ENCODE results near the gene QRICH1. TPM values are rescaled to one million over a fixed set of nuclear protein-coding genes. Genes with fewer than 3 reads are reported as not detected.

QRICH1 gene
- total and polyA plus RNA-seq, 10 of the 15 experiments (the other 5 are each of a cell fraction or from before 2014, with no cell fraction given): 22.2 to 116 (median 81.4) TPM

GRCh38 chr3:49009396-49009795 is 84.5 kb downstream of the QRICH1 start:
- Histone ChIP-seq H3K36me3 (ENCODE audit: control insufficient read depth in 2 of 2, insufficient read depth in 2 of 2, low read length in 1 of 2) (peaks cover 14% of the 10 kb centered on the region in 2 experiments), H3K4me3 (no peak overlapping the region), H4K20me1 (ENCODE audit: control insufficient read depth, insufficient read depth) (peaks cover 8% of the 10 kb centered on the region; the same call in 1 of the 2 replicates), H3K27ac (ENCODE audit: control insufficient read depth, insufficient read depth) (no peak overlapping the region), H3K79me2 (ENCODE audit: control insufficient read depth, insufficient read depth, low read length) (peaks cover 31% of the 10 kb centered on the region), H2AFZ (ENCODE audit: control insufficient read depth, low read depth, low read length) (no peak overlapping the region), H3K27me3 (replicated peaks in 1 of 2; ENCODE audit: control insufficient read depth in 2 of 2, insufficient read depth in 2 of 2, low read length in 1 of 2) (no peaks in the 10 kb centered on the region), H3K4me2 (ENCODE audit: control insufficient read depth, insufficient read depth) (no peak overlapping the region), H3K4me1 (ENCODE audit: control insufficient read depth, insufficient read depth, low read length) (peaks cover 16% of the 10 kb centered on the region), H3K9ac (ENCODE audit: control insufficient read depth, insufficient read depth, low read length) (no peak overlapping the region), H3K9me3 (replicated peaks; ENCODE audit: control insufficient read depth, insufficient read depth, low read length) (no peaks in the 10 kb centered on the region)
- no TSS peak for BruUV-seq (replicated peaks)
- no peak for ATAC-seq
- TF ChIP-seq PRDM15 (CRISPR knock-in tag; IDR thresholded peaks at IDR 0.05): no peak
- no peak for TF ChIP-seq ZNF274 (IDR thresholded peaks at IDR 0.05; ENCODE audit: insufficient read depth, insufficient read length)
- TF ChIP-seq HDAC6 (IDR thresholded peaks at IDR 0.05; ENCODE audit: unreplicated experiment): no peak
- no peak for TF ChIP-seq PAX8 (IDR thresholded peaks at IDR 0.05)
- TF ChIP-seq TAF1 (IDR thresholded peaks at IDR 0.05; ENCODE audit: borderline replicate concordance, low read depth, low read length): no peak
- no peak for TF ChIP-seq ETV6 (conservative IDR thresholded peaks at IDR 0.05 in 1 of 2, IDR thresholded peaks at IDR 0.05 in 1 of 2; ENCODE audit: borderline replicate concordance in 1 of 2, low read depth in 1 of 2)
- TF ChIP-seq KLF5 (IDR thresholded peaks at IDR 0.05; ENCODE audit: partially characterized antibody): no peak
- TF ChIP-seq, protein P1, sequence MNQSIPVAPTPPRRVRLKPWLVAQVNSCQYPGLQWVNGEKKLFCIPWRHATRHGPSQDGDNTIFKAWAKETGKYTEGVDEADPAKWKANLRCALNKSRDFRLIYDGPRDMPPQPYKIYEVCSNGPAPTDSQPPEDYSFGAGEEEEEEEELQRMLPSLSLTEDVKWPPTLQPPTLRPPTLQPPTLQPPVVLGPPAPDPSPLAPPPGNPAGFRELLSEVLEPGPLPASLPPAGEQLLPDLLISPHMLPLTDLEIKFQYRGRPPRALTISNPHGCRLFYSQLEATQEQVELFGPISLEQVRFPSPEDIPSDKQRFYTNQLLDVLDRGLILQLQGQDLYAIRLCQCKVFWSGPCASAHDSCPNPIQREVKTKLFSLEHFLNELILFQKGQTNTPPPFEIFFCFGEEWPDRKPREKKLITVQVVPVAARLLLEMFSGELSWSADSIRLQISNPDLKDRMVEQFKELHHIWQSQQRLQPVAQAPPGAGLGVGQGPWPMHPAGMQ (IDR thresholded peaks at IDR 0.05; ENCODE audit: borderline replicate concordance): no peak
- TF ChIP-seq HDAC2 (IDR thresholded peaks at IDR 0.05): no peak
- TF ChIP-seq TCF3 (IDR thresholded peaks at IDR 0.05; ENCODE audit: borderline replicate concordance, insufficient read depth, low read depth, low read length): no peak
- no peak for TF ChIP-seq NBN (IDR thresholded peaks at IDR 0.05)
- no peak for TF ChIP-seq SMAD5 (IDR thresholded peaks at IDR 0.05; ENCODE audit: low read depth)
- TF ChIP-seq MXI1 (IDR thresholded peaks at IDR 0.05; ENCODE audit: low read depth, low read length): no peak
- TF ChIP-seq, protein P2, sequence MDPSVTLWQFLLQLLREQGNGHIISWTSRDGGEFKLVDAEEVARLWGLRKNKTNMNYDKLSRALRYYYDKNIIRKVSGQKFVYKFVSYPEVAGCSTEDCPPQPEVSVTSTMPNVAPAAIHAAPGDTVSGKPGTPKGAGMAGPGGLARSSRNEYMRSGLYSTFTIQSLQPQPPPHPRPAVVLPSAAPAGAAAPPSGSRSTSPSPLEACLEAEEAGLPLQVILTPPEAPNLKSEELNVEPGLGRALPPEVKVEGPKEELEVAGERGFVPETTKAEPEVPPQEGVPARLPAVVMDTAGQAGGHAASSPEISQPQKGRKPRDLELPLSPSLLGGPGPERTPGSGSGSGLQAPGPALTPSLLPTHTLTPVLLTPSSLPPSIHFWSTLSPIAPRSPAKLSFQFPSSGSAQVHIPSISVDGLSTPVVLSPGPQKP (IDR thresholded peaks at IDR 0.05; ENCODE audit: low read depth, low read length): no peak
- no peak for TF ChIP-seq ZZZ3 (IDR thresholded peaks at IDR 0.05; ENCODE audit: control insufficient read depth, insufficient read length, low read depth)
- TF ChIP-seq, protein P3, sequence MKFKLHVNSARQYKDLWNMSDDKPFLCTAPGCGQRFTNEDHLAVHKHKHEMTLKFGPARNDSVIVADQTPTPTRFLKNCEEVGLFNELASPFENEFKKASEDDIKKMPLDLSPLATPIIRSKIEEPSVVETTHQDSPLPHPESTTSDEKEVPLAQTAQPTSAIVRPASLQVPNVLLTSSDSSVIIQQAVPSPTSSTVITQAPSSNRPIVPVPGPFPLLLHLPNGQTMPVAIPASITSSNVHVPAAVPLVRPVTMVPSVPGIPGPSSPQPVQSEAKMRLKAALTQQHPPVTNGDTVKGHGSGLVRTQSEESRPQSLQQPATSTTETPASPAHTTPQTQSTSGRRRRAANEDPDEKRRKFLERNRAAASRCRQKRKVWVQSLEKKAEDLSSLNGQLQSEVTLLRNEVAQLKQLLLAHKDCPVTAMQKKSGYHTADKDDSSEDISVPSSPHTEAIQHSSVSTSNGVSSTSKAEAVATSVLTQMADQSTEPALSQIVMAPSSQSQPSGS (IDR thresholded peaks at IDR 0.05; ENCODE audit: low read length): no peak
- RAD21 ChIA-PET (ENCODE audit: unreplicated experiment): interaction anchor here (1.0 to 3.7 kb wide), 3 partner anchors 9 to 21 kb away, joined by 4 to 44 read pairs (median 40); partner anchors contain the start of genes DALRD3, NDUFAF3 and P4HTM
- no peak for DNase-seq (ENCODE audit: low read depth, low spot score)
- intact Hi-C loops (cut with micrococcal nuclease; ENCODE audit: unreplicated experiment): no loop called here
- in situ Hi-C loops (cut with MboI): no loop called here
- SMC1A ChIA-PET (ENCODE audit: uncharacterized antibody, unreplicated experiment): interaction anchor here (0.6 to 4.9 kb wide), 2 partner anchors 19 to 824 kb away, joined by 3 to 57 read pairs; partner anchors contain the start of gene P4HTM
- no peak for FAIRE-seq
- WGBS (ENCODE audit: insufficient coverage, insufficient replicate concordance, low lambda C conversion rate, missing lambda C conversion rate): 93% methylated on average over 3 of the region's 3 CpGs
- POLR2A ChIA-PET: interaction anchor here (0.7 to 4.0 kb wide), 5 partner anchors 8 to 155 kb away, joined by 3 to 67 read pairs (median 10); partner anchors contain the start of genes DALRD3, IMPDH2 and P4HTM
- CTCF ChIA-PET: interaction anchor here (1.7 to 5.5 kb wide), 3 partner anchors 10 to 20 kb away, joined by 4 to 123 read pairs (median 83); partner anchors contain the start of genes DALRD3, IMPDH2, NDUFAF3 and P4HTM
